GM15510 (cell line): ENCODE data around the gene C5AR2.

Source experiments
- POLR2A ChIP-seq: IDR thresholded peaks from 3 replicates; pipeline ENCODE4 v1.6.1; 2011; ENCODE audit warnings: borderline replicate concordance; ENCODE audit not compliant: insufficient read length; ENCODE audit errors: extremely low read depth

C5AR2 gene

DNA sequence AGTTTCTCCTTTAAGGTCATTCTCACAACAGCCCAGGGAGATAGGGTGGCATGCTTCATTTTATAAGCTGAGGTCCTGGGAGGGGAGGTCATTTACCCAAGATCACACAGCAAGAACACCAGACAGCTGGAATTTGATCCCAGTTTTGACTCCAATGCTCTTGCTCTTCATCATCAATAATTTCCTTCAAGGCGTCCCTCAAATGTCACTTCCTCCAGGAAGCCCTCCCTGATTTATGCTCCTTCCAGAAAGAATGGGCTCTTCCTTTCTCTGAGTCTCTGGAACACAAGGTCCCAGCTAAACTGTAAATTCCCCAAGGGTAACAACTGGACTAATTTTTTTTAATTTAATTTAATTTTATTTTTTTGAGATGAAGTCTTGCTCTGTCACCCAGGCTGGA, 12.4 kb downstream of the C5AR2 start:
- TF ChIP-seq POLR2A = no peak

DNA sequence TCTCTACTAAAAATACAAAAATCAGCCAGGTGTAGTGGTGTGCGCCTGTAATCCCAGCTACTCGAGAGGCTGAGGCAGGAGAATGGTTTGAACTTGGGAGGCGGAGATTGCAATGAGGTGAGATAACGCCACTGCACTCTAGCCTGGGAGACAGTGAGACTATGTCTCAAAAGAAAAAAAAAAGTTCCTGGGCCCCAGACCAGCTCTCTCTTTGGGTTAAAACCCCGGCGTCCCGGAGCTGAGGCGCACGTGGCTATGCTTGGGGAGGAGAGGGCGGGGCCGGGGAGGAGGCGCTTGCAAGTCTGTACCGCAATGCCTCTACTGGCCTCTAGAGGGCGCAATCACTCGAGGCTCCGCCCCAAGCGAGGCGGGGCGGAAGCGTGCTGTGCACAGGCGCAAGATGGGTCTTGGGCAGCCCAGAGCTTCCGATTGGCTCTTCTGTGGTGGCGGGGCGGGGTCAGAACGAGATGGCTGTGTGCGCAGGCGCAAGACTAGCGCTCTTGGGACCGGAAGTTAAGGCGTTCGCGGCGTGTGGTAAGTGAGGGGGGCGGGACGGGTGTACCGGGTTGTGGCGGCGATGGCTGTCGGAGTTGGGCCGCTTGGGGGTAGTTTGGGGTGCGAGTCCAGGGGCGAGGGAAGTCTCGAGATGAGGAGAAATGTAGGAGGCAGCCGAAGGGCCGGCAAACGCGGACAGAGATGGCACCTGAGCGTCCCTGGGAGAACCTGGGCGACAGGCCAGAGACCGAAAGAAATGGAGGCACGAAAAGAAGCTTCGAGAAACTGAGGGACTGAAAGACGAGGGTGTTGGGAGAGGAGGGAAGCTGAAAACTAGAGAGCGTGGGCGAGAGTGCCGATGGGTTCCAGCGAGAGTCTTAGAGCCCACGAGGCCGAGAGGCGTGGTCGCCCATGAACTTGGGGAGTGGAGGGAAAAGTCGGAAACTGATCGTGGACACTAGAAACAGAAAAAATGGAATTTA, 17.1 kb downstream of the C5AR2 start, which contains the start of gene DHX34:
TSS of gene DHX34 (plus strand) at position 497 of the 977 bp plus-strand sequence. CDS start 3,716 bp downstream, outside the sequence.
- peak; percentile 76 for TF ChIP-seq POLR2A

DNA sequence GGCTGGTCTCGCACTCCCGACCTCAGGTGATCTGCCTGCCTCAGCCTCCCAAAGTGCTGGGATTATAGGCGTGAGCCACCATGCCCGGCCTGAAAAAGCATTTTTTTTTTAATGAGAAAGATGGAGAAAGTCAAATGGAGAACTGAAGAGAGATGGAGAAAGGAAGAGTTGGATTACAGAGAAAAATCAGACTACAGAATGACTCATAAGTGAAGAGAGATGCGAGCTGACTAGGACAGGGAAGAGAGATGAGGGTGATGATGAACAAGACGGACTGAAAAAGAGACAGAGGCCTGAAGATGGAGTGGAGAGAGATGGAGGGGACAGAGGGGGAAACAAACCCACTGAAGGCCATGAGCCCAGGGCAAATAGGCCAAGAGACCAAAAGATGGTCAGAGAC, 18.7 kb downstream of the C5AR2 start:
- TF ChIP-seq POLR2A = no peak

DNA sequence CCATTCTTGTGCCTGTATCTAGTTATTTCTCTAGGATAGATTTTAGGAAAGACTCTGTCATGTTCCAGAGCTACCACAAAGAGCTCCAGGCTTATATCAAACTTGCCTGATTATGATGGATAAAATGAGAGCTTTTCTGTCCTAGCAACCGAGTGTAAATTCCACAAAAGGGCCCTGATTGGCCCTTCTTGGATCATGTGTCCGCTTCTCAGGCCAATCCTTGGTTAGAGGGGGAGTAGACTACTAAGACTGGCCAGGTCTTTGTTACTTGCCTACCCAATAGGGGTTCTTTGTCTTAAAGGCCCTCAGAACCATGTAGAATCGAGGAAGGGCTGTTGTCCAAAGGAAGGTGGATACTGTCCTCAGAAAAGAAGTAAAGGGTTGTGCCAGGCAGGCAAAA, 19.6 kb downstream of the C5AR2 start:
- TF ChIP-seq POLR2A = no peak

DNA sequence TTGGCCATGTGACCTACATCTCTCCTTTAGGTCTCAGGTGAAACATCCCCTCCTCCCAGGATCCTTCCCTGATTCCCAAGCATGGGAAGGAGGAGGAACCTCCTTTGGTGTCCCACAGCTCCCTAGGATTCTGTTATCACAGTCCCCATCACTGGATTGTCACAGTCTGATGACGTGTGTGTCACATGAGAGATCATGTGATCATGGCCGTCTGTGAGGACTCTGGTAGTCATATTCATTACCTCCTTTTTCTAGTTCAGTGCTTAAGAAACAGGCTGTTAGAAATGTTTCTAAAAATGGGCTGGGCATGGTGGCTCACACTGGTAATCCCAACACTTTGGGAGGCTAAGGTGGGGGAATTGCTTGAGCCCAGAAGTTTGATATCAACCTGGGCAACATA, 20.1 kb downstream of the C5AR2 start:
- TF ChIP-seq POLR2A = no peak

DNA sequence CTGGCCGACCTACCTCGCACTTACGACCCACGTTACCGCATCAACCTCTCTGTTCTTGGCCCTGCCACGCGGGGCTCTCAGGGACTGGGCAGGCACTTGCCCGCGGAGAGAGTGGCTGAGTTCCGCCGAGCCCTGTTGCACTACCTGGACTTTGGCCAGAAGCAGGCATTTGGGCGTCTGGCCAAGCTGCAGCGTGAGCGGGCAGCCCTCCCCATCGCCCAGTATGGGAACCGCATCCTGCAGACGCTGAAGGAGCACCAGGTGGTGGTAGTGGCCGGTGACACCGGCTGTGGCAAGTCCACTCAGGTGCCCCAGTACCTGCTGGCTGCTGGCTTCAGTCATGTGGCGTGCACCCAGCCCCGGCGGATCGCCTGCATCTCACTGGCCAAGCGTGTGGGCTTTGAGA, 21.3 kb downstream of the C5AR2 start:
- TF ChIP-seq POLR2A = no peak

DNA sequence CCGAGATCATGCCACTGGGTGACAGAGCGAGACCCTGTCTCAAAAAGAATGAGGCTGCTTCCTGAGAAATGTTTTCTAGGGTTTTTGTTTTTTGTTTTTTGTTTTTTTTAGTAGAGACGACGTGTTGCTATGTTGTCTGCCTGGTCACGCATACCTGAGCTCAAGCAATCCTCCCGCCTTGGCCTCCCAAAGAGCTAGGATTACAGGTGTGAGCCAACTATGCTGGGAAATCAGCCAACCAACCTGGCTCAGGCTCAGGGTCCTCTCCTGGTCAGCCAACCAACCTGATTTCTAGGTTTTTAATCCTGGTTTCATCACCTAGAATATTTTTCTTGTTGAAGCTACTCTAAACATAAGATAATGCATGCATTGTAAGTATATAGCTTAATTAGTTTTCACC, 24.9 kb downstream of the C5AR2 start:
- no peak for TF ChIP-seq POLR2A

DNA sequence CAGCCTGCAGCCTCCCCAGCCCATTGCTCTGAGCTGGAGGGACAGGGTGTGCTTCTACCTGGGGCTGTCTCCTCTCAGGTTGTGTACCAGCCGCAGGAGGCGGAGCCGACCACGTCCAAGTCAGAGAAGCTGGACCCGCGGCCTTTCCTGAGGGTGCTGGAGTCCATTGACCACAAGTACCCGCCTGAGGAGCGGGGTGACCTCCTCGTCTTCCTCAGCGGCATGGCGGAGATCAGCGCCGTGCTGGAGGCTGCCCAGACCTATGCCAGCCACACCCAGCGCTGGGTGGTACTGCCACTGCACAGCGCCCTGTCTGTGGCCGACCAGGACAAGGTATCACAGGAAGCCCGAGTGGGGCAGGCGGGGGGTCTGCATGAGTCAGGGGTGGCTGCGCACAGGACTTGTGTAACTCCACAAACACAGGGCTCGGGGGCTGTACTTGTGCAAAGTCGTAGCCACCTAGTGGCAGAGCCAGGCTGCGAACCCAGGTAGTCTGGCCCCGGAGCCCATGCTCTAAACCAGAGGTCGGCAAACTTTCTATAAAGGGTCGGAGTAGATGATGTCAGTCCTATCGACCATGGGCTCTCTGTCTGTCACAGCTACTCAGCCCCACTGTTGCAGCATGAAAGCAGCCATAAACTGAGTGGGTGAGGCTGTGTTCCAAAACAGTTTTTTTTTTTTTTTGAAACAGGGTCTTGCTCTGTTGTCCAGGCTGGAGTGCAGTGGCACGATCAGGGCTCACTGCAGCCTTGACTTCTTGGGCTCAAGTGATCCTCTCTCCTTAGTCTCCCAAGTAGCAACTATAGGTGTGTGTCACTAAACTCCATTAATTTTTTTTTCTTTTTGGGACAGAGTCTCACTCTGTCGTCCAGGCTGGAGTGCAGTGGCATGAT, 26.1 kb downstream of the C5AR2 start:
- no peak for TF ChIP-seq POLR2A

DNA sequence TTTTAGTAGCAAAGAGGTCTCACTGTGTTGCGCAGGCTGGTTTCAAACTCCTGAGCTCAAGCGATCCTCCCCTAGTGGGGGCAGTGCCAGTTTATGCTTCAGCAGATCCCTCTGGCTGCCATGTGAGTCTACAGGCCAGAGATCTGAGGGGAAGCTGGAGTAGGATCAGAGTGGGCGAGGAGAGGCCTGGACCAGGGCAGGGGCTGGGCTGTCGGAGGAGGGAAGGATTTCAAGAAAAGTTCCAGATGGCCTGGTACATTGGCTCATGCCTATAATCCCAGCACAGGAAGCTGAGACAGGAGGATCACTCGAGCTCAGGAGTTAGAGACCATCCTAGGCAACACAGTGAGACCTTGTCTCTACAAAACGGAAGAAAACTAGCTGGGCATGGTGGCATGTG, 27.0 kb downstream of the C5AR2 start:
- TF ChIP-seq POLR2A = no peak

DNA sequence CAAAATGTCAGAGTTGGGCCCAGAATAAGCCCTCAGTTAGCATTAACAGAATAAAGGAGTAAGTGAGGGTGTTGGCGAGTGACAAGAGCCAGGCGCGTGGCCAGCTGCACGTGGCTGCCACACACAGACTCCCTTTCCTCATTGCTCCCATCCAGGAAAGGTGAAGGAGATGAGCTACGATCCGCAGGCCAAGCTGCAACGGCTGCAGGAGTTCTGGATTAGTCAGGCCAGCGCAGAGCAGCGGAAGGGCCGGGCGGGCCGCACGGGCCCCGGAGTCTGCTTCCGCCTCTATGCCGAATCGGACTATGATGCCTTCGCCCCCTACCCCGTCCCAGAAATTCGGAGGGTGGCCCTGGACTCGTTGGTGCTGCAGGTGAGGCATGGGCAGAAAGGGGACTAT, 30.3 kb downstream of the C5AR2 start:
- TF ChIP-seq POLR2A = no peak

DNA sequence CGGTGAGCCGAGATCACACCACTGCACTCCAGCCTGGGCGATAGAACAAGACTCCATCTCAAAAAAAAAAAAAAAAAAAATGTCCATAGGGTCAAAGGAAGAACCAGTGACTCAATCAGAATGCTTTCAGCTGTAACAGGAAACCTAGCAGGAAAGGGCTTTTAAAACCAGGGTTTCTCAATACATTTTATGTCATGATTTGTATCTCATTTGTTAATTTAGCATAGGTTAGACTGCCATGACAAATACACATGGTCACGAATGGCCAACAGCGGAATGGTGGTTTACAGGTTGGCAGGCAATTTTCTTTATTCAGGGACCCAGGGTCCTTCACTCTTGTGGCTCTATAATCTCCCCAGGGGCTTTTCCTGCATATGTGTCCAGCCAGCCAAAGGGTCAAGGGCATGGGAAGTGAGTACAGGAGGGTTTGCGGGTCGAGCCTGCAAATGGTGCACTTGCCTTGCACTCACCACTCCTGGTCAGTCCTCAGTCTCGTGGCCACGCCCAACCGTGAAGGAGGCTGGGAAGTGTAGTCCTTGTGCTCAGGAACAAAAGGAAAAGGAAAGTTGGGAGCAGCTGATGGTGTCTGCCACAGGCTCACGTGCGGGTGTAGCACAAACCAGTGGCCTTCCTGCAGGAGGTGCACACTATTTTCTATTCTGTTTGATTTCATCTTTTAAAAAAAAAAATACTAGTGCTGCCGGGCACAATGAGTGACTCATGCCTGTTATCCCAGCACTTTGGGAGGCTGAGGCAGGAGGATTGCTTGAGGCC, 32.0 kb downstream of the C5AR2 start:
- TF ChIP-seq POLR2A = no peak

DNA sequence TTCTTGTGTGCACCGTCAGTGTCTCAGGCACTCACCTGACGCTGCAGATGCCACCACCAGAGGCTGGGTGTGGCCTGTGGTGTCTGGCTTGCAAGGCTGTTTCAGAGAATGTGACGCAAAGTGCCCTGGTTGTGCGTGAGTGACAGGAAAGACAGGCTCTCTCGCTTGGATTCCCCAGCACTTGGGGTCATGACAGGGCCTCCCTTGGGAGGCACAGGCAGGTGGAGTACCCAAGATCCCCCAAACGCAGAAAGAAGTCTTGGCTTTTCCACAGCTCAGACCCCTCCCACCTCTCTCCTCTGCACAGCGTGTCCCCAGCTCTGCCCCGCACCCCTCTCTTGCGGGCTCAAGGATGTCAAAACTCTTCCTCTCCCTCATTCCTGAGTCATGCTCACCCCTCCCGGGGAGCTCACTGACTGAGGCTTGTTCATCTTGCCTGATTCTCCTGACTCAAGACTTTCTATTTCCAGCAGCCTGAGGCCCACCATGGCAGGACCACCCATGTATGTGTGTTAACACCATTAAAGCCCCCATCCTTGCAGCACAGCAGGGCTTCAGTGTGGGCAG, 38.2 kb downstream of the C5AR2 start:
- no peak for TF ChIP-seq POLR2A

DNA sequence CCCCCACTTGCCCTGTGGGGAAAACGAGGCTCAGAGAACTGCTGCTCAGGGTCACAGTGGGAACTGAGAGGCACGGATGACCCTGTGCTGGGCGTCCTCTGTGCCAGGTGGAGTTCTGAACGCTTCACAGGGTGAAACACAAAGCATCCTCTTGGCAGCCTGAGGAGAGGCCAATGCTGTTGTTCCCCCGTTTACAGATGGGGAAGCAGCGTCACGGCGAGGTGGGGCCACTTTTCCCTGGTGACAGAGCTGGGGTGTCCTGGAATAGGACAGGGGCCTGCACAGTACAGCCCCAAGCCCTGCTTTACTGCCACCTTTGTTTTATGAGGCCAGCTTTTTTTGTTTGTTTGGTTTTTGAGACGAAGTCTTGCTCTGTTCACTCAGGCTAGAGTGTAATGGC, 39.3 kb downstream of the C5AR2 start:
- no peak for TF ChIP-seq POLR2A

DNA sequence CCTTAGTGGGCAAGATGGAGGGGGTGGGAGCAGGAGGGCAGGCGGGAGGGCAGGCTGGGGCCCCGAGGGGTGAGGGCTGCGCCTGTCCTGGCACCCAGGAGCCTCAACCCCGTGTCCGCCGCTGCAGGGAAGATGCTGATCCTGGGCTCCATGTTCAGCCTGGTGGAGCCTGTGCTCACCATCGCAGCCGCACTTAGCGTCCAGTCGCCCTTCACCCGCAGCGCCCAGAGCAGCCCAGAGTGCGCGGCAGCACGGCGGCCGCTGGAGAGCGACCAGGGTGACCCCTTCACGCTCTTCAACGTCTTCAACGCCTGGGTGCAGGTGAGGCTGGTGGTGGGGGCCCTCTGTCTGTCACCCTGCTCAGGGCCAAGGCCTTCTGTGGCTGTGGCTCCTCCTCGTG, 40.6 kb downstream of the C5AR2 start:
- no peak for TF ChIP-seq POLR2A
